Right hindlimb (tissue), 1 donor: Measurements from ENCODE around the gene PRPF6.

Experiments
- DNase-seq: peaks from one replicate; pipeline ENCODE4 v3.0.0-alpha.2; 2018

PRPF6 gene

DNA sequence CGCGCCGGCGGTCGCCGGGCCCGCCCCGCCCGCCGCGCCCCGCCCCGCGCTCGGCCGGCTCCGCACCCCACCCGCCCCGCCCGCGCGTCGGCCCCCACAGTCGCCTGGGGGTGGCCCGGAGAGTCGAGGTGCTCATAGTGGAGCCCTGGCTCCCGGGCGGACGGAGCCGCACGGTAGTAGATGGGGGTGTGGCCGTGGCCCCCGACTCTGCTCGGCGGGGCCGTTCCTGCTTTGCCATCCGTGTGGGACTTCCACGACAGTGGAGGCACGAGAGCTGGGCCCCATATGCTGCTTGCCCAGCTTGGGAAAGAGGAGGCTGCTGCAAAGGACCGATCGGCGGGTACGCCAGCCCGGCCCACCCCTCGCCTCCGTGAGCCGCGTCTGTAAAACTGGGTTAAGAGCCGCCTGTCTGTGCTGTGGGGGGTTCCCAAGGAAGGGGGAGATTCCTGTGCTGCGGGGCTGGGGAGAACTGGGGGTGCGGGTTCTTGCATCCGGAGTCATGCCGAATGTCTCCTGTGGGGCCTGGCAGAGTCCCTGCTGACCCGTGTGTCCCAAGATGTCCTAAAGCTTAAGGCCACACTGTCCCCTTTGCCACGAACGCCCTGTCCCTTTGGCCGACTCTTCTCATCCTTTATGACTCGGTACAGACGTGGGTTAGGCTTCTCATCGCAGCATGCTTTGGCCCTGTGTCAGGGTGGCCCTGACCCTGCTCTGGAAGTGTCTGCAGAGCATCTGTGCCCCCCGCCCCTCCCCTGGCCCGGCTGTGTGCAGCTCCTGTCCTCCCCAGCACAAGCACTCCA is 99.3 kb downstream of the PRPF6 start, which contains the start of gene OPRL1:
OPRL1 (plus strand) TSS at position 70 of the 800 bp plus-strand sequence. CDS start 12,639 bp downstream, outside the sequence.
- DNase-seq = no peak

- no peak for DNase-seq
These were observed 100.1 kb downstream of the PRPF6 start for GRCh38 chr20:64080813-64081623.

DNA sequence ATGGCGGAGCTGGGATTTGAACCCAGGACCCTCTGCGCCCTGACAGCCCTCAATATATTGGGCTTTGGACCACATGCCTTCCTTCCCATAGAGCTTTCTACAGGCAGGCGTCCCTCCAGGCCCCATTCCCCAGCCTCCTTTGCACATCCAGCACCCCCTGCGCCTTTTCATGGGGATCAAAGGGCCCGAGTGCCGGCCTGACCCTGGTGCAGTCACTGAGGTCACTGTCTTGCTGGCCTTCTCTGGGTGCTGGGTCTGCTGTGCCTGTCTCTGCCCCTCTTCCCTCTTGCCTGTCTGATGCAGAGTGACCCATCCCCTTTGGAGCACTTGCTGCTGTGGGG is 100.7 kb downstream of the PRPF6 start:
- DNase-seq = no peak

DNA sequence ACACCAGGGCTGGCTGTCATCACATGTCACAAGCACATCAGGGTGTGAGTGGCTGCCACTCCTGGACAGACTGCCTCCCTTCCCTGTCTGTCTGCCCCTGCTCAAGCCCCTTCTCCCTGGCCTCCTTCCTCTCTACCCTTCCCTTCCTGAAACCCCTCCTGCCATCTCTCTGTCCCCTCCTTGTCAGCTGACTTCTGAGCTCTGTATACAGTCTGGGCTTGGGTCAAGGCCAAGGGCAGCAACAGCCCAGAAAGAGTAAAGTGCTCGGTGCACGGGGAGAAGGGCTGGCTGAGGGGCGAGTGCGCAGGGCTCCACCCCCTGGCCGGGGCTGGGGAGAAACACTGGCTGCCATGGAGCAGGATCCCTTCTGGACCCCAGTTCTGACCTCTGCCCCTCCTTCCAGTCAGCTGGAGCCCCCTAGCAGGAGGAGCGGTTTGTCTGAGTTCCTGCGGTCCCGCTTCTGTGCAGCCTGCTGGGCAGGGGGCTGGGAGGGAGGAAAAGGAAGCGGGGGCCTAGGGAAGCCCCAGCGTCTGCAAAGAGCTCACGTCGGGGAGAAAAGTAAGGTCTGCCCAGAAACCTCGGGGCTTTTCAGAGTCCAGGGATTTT is 101.3 kb downstream of the PRPF6 start:
- no peak for DNase-seq
